Colon (tissue), 2 donors: Measurements from ENCODE around the gene VPREB1.
"Not testable (repeated sequence)": the region's sequence is repeated elsewhere in the genome, so short reads cannot be mapped to it uniquely, and the experiment has no call there.

Source experiments
- FAIRE-seq: peaks from 2 replicates; lab custom pipeline; 2012; peaks lifted over from hg19 to GRCh38; lab: Jason Lieb, UNC
- donor health status: control.
- donor health status: control.

The VPREB1 gene

DNA sequence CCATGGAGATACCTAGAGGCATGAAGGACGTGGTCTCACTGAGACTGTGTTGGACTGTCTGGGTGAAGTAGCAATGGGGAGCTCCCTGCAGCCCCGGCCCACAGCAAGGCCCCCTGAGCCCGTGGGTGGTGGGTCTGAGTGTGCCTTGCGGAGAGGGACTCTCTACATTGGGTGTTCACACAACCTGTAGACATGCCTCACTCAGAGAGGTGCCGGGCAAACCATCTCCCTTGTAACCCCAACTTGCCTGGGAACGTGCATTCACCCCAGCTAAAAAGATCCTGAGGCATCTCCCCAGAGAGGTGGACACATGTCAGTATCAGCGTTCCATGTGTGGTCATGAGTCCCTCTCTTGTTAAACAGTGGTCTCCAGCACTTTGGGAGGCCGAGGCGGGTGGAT lies 2.1 kb downstream of the VPREB1 start:
- FAIRE-seq = no peak

DNA sequence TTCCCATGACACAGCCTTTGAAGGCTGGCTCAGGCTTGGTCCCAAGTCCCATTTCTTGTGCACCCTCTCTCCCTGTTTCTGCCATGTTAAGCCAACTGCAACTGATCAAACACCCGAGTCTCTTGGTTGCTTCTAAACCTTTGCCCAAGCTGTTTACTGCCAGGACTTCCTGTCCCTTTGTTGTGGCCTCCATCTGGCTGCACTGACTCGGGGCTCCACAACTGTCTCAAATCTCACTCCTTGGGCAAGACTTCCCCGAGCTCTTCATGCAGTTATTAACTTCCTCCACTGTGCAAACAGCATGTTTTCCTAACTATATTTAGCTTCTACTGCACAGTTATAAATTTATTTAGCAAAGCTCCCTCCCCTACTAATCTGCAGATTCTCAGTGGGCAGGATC lies 4.3 kb downstream of the VPREB1 start:
- FAIRE-seq = no peak

DNA sequence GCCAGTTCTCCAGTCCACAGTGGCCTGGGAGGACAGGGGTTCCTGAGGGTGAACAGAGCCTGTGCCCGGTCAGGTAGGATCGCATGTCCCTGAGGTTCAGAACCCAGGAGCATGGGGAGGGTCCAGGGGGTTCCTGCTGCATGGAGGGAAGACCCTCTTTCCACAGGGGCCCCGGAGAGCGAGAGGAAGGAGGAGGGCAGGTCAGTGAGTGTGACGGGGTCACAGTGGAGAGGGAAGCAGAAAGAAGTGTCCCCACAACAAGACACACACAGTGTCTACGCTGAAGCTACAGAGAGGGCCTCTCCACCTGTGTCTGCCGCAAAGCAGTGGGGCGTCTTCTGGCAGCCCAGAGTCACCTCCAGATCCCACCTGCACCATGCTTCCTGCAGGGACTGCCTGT lies 6.1 kb downstream of the VPREB1 start:
- FAIRE-seq = not testable (repeated sequence)

DNA sequence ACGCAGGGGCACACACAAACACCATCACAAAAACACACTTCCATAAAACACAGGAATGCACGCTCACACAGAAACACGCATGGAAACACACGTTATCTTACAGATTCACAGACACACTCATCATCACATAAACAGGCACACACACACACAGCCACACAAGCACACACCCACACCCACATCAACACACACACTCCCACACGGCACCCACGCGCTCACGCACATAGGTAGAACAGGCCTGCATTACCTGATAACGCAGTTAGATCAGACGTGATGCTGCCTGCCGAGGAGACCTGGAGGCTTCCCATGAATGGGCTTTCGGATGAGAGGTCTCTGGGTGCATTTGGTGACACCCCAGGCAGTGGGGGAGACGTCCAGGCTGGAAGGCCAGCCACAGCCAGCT lies 11.5 kb downstream of the VPREB1 start:
- FAIRE-seq = not testable (repeated sequence)

DNA sequence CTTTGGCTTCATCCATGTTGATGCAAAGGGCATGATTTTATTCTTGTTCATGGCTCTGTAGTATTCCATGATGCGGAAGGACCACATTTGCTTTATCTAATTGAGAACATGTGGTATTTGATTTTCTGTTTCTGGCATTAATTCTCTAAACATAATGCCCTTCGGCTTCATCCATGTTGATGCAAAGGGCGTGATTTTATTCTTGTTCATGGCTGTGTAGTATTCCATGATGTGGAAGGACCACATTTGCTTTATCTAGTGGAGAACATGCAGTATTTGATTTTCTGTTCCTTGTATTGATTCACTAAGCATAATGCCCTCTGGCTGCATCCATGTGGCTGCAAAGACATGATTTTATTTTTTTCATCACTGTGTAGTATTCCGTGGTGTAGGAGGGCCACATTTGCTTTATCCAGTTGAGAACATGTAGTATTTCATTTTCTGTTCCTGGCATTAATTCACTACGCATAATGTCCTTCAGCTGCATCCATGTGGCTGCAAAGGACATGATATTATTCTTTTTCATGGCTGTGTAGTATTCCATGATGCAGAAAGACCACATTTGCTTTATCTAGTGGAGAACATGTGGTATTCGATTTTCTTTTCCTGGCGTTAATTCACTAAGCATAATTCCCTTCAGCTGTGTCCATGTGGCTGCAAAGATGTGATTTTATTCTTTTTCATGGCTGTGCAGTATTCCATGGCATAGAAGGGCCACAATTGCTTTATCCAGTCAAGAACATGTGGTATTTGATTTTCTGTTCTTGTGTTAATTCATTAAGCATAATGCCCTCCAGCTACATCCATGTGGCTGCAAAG lies 14.2 kb downstream of the VPREB1 start:
- not testable (repeated sequence) for FAIRE-seq

DNA sequence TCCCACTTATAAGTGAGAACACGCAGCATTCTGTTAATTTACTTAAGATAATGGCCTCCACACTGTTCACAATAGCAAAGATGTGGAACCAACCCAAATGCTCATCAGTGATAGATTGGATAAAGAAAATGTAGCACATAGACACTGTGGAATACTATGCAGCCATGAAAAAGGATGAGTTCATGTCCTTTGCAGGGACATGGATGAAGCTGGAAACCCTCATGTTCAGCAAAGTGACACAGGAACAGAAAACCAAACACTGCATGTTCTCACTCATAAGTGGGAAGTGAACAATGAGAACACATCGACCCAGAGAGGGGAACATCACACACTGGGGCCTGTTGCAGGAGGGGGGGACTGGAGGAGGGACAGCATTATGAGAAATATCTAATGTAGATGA lies 15.6 kb downstream of the VPREB1 start:
- not testable (repeated sequence) for FAIRE-seq

DNA sequence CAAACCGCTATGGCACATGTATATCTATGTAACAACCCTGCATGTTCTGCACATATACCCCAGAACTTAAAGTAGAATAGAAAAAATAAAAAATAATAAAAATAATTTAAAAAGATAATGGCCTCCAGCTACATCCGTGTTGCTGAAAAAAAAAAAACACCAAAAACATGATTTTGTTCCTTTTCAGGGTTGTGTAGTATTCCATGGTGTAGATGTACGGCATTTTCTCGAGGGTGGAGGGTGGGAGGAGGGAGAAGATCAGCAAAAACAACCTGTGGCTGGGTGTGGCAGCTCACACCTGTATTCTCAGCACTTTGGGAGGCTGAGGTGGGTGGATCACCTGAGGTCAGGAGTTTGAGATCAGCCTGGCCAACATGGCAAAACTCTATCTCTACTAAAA lies 16.0 kb downstream of the VPREB1 start:
- FAIRE-seq = not testable (repeated sequence)

DNA sequence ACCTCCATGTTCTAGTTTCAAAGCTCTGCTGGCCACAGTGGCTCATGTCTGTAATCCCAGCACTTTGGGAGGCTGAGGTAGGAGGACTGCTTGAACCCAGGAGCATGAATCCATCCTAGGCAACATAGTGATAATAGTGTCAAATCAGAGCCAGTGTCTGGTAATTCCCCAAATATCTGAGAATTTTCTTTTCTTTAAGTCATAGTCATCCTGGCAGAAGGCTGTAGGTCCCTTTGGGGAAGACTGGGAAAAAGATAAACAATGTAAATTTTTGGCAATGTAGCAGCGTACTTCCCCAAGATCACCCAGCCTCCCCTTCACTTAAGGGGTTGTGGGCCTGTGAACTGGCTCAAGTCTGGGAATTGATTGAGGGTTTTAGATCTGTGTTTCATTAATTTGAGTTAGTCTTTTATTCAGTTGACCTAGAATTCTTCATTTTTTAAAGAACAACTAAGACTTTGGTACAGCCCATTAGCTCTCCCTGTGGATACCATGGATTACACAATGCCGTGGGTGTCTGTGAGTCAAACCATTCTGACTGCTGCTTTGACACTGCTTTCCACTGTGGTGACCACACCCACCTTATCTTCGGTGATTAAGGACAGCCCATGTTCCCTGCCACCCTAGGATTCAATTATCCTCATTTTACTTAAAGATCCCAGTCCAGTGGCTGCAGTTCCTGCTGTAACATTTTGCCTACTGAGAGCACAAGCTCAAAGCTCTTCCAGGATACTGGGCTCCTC lies 17.9 kb downstream of the VPREB1 start:
- not testable (repeated sequence) for FAIRE-seq

DNA sequence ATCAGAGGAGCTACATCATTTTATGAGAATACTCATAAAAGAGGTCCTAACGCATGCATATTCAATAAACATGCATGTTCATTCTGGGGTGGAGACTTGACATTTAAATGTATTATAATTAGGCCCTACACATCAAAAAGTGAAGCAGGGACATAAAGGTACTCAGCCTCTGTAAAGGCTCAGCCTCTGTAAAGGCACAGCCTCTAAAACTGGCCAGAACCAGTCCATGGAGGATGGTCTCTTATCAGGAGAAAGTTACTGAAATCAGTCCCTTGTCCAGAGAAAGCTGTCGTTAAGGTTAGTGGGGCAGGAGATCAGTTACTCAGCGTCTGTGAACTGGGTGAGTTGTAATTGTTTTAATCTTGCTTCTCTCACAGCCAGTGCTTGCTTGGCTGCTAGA lies 19.2 kb downstream of the VPREB1 start:
- FAIRE-seq = not testable (repeated sequence)

DNA sequence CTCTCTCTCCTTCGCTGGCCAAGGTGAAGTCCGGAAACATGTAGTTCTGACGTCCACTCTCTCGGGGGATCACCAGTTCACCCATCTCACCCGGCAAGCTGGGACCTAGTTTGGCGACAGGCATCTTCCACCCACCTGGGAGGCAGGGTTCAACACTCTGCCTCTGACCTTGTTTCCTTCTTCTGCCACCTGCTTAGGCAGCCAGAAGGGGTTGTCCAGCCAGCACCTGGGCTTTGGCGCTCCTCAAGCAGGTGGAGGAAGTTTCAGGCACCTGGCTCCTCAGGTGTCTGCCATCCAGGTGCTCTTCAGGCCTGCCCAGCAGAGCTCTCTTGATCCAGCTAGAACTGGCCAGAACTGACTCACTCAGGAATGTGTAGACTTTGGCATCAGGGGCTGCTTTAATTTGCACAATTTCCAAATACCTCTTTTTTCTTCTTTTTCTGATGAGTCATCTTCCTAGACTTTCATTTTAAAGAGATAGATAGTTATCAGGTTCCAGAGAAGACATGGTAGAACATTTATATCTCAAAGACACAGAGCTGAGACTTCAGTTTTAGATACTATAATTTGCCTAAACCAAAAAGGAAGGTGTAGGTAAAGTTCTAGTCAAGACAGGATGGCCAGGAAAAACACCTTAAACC lies 25.6 kb downstream of the VPREB1 start:
- FAIRE-seq = not testable (repeated sequence)

DNA sequence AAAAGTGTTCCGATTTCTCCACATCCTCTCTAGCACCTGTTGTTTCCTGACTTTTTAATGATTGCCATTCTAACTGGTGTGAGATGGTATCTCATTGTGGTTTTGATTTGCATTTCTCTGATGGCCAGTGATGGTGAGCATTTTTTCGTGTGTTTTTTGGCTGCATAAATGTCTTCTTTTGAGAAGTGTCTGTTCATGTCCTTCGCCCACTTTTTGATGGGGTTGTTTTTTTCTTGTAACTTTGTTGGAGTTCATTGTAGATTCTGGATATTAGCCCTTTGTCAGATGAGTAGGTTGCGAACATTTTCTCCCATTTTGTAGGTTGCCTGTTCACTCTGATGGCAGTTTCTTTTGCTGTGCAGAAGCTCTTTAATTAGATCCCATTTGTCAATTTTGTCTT lies 32.8 kb downstream of the VPREB1 start:
- FAIRE-seq = not testable (repeated sequence)

DNA sequence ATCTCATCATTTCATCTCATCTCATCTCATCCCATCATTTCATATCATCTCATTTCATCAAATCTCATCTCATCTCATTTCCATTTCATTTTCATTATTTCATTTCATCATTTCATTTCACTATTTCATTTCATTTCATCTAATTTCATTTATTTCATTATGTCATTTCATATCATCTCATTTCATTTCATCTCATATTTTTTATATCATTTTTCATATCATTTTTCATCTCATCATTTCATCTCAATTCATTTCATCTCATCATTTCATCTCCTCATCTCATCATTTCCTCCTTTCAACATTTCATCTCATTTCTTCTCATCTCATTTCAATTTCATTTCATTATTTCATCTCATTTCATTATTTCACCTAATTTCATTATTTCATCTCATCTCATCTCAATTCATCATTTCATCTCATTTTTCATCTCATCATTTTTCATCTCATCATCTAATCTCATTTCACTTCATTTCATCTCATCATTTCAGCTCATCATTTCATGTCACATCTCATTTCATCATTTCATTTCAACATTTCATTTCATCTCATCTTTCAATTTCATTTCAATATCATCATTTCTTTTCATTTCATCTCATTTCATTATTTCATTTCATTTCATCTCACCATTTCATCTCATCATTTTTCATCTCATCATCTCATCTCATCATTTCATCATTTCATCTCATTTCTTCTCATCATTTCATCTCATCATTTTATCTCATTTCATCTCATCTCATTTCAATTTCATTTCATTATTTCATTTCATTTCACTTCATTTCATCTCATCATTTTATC lies 40.6 kb downstream of the VPREB1 start:
- not testable (repeated sequence) for FAIRE-seq

DNA sequence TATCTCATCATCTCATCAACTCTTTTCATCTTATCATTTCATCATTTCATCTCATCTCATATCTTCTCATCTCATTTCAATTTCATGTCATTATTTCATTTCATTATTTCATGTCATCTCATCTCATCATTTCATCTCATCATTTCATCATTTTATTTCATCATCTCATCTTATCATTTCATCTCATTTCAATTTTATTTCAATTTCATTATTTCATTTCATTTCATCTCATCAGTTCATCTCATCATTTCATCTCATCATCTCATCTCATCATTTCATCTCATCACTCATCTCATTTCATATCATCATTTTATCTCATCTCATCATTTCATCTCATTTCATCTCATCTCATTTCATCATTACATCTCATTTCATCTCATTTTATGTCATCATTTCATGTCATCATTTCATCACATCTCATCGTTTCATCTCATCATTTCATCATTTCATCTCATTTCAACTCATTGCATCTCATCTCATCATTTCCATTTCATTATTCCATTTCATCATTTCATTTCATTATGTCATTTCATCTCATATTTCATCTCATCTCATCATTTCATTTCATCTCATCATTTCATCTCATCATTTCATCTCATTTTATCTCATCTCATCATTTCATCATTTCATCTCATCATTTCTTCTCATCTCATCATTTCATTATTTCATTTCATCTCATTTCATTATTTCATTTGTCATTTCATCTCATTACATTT lies 42.0 kb downstream of the VPREB1 start:
- FAIRE-seq = not testable (repeated sequence)

DNA sequence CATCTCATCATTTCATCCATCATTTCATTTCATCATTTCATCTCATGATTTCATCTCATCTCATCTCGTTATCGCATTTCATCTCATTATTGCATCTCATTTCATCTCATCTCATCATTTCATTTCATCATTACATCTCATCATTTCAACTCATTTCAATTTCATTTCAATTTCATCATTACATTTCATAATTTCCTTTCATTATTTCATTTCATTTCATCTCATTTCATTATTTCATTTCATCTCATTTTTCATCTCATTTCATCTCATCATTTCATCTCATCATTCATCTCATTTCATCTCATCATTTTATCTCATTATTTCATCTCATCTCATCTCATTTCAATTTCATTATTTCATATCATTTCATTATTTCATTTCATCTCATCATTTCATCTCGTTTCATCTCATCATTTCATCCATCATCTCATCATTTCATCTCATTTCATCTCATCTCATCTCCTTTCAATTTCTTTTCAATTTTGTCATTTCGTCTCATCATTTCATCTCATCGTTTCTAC lies 42.6 kb downstream of the VPREB1 start:
- not testable (repeated sequence) for FAIRE-seq

DNA sequence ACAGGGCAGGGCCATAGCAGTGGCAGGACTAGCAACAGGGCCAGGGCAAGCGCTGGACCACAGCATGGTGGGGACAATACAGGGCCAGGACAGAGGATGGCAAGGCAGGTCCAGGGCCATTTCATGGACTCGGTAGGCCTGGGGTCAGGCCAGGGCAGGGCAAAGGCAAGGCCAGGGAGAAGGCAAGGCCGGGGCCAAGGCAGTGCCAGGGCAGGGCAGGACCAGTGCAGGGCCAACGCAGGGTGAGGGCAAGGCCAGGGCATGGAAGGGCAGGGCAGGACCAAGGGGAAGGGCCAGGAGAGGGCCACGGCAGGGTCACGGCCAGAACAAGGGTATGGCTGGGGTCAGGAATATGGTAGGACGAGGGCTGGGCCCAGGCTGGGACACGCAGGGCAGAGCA lies 45.1 kb downstream of the VPREB1 start:
- not testable (repeated sequence) for FAIRE-seq

DNA sequence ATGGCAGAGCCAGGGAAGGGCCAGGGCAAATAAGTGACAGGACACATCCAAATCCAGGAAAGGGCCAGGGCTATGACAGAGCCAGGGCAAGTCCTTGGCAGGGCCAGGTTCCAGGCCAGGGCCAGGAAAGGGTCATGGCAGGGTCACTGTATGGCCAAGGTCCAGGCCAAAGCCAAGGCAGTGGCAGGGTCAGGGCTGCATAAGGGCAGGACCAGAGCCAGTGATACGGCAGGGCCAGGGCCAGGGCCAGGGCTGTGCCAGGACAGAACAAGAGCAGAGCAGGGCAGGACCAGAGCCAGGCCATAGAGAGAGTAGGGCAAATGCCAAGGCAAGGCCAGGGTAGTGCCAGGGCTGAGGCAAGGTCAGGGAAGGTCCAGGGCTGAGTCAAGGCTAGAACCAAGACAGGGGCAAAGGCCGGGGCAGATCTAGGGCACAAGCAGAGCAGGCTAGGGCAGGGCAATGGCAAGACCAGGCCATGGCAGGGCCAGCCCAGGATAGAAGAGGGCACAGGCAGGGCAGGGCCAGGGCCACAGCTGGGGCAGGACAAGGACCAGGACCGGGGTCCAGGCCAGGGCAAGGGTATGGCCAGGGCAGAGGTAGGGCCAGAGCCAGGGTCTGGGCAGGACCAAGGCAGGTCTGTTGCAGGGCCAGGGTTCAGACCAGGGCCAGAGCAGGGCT lies 46.7 kb downstream of the VPREB1 start:
- not testable (repeated sequence) for FAIRE-seq

DNA sequence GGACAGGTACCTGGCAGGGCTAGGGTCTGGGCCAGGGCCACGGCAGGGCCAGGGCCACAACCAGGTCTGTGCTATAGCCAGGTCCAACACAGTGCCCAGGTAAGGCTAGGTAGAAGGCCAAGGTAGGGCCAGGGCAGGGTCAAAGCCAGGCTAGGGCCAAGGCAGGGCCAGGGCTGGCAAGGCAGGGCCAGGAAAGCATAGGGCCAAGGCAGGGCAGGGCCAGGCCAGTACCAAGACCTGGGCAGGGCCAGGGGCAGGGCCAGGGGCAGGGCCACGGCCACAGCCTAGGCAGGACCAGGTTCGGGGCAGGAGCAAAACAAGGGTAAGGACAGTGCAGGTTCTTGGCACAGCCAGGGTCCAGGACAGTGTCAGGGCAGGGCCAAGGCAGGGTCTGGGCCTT lies 48.1 kb downstream of the VPREB1 start:
- FAIRE-seq = not testable (repeated sequence)

DNA sequence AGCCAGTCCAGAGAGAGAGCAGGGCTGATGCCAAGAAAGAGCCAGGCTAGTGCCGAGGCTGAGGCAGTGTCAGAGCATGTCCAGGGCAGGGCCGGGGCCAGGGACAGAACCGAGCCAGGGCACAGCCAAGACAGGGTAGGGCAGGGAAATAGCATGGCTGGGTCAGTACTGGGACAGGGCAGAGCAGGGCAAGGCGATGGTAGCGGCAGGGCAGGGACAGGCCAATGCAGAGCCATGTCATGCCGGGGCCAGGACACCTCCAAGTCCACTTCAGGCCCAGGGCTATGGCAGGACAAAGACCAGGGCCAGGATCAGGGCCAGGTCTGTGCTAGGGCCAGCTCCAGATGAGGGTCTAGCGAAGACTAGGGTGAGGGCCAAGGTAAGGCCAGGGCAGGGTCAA lies 48.9 kb downstream of the VPREB1 start:
- FAIRE-seq = not testable (repeated sequence)

DNA sequence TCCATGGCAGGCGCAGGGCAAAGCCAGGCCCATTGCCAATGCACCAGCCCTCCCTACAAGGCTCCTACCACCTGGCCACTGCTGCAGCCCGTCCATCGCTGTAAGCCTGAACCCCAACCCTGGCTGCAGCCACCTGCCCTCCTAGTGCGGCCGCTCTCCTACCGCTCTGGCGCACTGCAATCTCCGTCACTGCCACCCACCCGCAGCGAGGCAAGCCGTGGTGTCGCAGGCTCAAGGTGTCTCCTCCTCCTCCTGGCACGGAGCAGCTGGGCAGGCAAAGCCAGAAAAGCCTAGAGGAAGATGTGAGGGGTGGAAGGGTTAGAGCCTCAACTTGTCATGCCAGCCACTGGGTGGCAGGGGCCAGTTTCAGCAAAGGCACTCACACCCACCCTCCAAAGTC lies 50.1 kb downstream of the VPREB1 start:
- not testable (repeated sequence) for FAIRE-seq
